Activated CD8-positive, alpha-beta memory T cell treated with anti-CD3 and anti-CD28 coated beads for 1 hour (primary cell): Measurements from ENCODE around the gene HOXD9.

Source experiments
- DNase-seq, 2 donors: peaks; one replicate each; pipeline ENCODE4 v3.0.0-alpha.2; 2020; ENCODE audit warnings: low read depth in 1 of 2; ENCODE audit errors: extremely low read depth in 1 of 2

The HOXD9 gene

DNA sequence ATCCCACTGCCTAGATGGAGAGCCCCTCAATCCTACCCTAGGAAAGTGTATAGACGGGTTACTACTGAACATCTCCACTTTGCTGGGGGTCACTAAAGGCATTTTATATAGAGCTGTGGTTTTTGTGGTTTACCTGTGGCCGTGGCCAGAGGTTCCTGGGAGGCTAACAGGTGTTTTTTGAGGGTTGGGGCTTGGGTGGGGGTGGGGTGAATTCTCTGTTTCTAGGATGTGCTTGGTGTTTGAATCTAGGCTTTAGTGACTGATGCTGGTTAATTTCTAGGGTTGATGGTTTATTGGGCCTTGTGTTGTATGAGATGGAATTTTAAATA is 14.7 kb downstream of the HOXD9 start:
- DNase-seq = no peak

- no peak for DNase-seq
These were observed 15.4 kb downstream of the HOXD9 start for GRCh38 chr2:176137906-176138305.

GRCh38 chr2:176138526-176138922 is 16.0 kb downstream of the HOXD9 start:
- no peak for DNase-seq

DNA sequence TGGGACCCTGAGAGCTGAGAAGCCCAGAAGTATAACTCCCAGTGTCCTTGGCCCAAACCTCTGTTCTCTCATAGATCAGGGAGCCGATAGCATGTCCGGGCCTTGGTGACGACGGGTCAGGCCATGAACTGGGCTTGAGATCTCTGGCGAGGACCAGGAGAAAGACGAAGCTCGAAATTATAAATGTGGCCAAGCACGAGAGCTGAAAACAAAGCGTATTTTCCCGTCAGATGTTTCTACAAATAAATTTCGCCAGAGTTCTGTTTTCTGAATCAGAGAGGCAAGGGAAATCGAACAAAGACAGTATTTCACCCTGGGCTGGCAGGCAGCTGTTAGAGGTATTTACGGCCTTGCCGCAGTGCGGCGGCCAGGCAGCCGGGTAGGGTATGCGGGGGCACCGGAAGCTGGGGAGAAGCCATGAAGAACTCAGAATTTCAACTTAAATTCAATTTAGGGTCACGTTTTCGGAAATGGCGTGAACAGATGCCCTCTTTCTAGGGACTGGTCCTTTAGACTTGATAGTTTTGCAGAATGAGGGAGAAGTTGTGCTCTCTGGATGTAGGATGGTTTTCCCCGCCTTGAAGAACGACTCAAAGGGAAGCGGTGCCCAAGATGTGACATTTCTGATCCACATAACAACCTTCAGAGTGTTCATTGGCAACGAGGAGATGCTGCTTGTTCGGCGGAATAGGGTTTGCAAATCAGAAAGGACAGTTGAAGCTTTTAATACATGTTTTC is 16.6 kb downstream of the HOXD9 start:
- DNase-seq = no peak

GRCh38 chr2:176139661-176140512 is 17.4 kb downstream of the HOXD9 start:
- no peak for DNase-seq

DNA sequence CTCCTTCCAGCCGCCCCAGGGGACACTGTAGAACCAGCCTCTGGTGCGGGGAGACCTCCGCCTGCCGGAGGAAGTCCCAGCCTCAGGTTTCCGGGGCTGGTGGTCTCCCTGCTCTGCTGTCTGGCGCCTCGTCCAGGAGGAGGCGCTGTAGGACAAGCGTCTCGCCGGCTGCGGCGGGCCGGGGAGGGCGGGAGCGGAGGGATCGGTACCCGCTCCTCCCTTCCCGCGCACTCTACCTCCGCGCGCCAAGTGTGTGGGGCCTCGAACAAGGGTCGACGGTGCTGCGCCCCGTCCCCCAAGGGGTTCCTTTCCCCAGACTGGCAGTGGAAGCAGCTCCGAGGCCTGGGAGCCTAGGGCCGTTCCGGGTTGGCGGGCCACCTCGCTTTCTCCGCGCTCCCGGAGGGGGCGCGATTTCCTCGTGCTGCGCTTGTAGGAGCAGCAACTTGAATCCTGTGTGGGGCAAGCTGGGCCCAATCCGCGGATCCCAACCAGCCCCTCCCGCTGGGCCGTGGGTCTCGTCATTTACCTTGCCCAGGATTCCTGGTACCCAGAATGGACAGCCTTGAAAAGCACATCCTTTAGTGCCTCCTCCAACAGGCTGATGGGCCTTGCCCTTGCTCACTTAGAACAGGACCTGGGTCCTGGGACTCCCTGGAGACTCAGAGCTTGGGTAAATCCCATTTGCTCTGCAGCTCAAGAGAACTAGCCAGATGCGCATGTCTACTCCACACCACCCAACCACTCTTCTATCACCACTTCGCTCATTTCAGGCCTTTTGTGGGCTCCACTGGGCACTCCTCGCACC is 18.2 kb downstream of the HOXD9 start:
- DNase-seq = peak; percentile 38 to 47

DNA sequence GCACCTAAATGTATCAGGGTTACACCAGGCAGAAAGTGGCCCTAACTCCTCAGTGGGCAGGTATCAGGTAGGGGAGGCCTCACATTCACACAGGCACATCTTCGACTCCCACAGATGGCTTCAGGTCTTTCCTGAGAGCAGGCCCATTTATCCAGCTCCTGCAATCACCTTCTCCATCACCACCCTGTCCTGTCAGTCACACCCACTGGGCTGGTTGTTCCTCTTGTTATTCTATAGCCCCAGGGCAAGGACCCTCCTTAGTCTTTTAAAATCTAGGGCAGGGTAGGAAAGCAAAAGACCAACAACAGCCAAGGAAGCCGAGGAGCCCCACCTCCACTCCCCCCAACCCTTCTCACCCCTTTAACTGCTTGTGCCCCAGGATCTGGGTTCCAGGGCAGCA is 19.8 kb downstream of the HOXD9 start:
- no peak for DNase-seq

DNA sequence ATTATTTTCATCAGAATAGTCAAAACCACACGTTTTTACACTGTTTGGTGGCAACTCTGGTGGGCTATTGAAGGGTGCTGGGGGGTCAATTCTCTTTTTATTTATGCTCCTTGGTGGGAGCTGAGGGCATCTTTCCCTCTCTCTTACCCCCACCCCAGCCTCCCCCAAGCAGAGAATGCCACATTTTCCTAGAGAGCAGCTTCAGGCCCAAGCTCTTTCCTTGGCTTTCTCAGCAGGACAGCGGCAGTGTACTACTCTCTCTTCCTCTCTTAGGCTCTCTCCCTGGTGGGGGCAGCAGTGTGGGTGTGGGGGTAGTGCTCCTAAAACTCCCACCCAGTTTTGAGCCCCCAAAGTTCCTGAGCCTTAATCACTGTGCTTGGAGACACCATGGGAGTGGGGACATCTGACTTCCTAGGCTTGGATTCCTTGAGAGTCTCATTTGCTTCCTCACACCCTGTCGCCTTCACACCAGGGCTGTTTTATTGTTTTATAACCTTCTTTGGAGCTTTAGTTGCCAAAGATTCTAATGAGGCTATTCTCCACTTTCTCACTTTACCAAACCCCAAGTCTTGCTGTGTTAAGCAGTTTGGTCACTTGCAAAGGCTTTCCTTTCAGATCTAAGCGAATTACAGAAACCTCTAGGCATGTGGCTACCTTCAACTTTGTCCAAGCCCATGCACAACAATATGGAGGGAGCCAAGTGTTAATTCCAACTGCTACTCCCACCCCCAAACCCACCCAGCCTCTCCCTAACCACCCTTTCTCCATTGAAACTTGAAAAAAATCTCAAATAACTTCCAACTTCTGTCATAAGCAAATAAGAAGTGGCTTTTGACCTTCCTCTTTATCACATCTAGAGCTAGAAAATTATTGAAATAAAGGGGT is 22.8 kb downstream of the HOXD9 start:
- DNase-seq = no peak

DNA sequence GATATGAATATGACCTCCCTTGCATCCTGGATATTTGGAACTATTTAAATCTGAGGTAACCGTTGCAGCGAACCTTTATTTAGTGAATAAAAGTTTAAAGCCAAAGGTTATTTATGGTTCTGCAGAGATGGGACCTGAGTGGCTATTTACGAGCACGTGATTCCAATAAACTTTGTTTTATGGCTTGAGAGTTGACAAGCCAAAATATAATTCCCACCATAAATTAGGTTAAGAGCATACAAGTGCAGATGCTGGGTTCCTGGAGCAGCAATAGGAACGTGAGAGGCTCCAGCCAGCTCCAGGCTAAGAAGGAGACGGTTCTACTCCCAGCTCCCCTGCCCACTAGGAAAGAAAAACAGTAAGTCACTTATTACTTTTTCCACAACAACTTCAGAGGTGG is 23.6 kb downstream of the HOXD9 start:
- DNase-seq = no peak

- DNase-seq = no peak
These were observed 24.1 kb downstream of the HOXD9 start for GRCh38 chr2:176146645-176147044.

DNA sequence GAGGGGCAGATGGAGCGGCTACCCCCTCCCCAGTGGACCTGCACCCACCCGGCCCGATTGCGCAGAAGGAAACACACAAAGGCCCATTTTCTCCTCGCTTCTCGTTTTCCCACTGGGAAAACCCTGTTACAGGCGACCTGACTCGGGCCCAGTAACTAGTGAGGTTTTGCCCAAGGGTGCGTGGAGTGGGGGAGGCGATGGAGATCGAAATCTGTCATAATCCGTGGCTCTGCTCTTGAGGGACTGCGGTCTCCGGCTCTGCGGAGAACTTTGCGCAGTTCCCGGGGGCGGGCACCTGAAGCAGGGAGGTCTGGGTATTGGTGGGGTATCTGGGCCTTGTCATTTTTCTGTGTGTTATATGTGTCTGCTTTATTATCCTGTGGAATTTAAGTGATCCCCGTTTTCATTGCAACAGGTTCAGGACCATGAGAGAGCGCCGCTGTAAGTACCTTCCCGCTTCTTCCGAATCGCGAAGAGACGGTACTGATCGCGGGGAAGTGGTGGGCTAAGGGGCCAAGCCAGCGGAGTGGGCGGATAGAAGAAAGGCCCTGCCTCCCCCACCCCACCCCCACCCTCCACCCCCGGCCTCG is 24.8 kb downstream of the HOXD9 start:
- no peak for DNase-seq

- DNase-seq = no peak
These were observed 25.4 kb downstream of the HOXD9 start for GRCh38 chr2:176147800-176148496.

DNA sequence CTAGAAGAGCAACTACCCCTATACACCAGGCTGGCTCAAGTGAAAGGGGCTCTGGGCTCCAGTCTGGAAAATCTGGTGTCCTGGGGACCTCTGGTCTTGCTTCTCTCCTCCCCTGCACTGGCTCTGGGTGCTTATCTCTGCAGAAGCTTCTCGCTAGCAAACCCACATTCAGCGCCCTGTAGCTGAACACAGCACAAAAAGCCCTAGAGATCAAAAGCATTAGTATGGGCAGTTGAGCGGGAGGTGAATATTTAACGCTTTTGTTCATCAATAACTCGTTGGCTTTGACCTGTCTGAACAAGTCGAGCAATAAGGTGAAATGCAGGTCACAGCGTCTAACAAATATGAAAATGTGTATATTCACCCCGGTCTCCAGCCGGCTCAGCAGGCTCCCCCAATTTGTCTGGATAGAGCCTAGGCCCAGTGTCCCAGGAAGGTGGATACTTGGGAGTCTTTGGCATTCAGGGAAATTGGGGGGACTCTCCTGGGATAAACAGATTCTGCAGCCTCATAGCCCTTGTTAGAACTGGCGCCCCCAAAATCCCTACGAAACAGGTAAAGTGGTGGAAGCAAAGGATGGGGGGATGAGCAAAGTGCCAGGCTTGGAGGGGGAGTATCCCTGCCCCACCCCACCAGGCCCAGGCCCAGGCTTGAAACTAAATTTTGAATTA is 26.4 kb downstream of the HOXD9 start:
- no peak for DNase-seq

GRCh38 chr2:176149481-176149938 is 27.0 kb downstream of the HOXD9 start:
- no peak for DNase-seq

GRCh38 chr2:176149939-176150583 is 27.5 kb downstream of the HOXD9 start:
- no peak for DNase-seq

GRCh38 chr2:176150584-176151441 is 28.3 kb downstream of the HOXD9 start:
- no peak for DNase-seq

- no peak for DNase-seq
These were observed 29.1 kb downstream of the HOXD9 start, which contains the start of gene HOXD4 for GRCh38 chr2:176151442-176152287. Gene HOXD4 (plus strand): TSS chr2:176151550. CDS start chr2:176151634, 84 bp downstream.
